Stimulated activated CD4-positive, alpha-beta T cell treated with anti-CD3 and anti-CD28 coated beads, Interleukin-15, amount 100 ng/mL, for 1 hour (primary cell): ENCODE data around the gene LNP1.
A peak's percentile ranks its signal among the peaks of the same experiment; 100 is the strongest.
"Not testable (repeated sequence)": the region's sequence is repeated elsewhere in the genome, so short reads cannot be mapped to it uniquely, and the experiment has no call there.

Source experiments
- DNase-seq, 2 donors: peaks; one replicate each; pipeline ENCODE4 v3.0.0-alpha.2; 2020; ENCODE audit warnings: low read depth in 1 of 2, low spot score in 1 of 2

LNP1 gene

DNA sequence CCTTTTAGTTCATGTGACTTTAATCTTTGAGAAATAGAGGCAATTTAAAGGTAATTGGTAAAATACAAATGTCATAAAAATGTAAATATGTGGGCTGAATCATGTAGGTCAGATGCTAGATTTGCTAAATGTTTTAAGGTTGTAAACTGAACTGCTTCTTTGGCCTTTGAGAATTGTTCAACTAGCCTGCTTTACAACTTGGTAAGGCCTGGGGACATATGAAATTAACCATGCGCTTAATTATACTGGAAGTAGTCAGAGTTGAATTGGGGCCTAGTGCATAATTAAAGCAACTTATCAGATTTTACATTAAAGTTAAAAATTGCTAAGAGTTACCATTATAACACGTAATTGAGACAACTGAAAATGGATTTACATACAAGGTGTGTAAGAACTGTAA, 70.1 kb downstream of the LNP1 start:
- no peak for DNase-seq

GRCh38 chr3:100477851-100478360, 76.6 kb downstream of the LNP1 start:
- not testable (repeated sequence) for DNase-seq

DNA sequence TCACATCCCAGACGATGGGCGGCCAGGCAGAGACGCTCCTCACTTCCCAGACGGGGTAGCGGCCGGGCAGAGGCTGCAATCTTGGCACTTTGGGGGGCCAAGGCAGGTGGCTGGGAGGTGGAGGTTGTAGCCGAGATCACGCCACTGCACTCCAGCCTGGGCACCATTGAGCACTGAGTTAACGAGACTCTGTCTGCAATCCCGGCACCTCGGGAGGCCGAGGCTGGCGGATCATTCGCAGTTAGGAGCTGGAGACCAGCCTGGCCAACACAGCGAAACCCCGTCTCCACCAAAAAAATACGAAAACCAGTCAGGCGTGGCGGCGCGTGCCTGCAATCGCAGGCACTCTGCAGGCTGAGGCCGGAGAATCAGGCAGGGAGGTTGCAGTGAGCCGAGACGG, 77.2 kb downstream of the LNP1 start:
- not testable (repeated sequence) for DNase-seq

DNA sequence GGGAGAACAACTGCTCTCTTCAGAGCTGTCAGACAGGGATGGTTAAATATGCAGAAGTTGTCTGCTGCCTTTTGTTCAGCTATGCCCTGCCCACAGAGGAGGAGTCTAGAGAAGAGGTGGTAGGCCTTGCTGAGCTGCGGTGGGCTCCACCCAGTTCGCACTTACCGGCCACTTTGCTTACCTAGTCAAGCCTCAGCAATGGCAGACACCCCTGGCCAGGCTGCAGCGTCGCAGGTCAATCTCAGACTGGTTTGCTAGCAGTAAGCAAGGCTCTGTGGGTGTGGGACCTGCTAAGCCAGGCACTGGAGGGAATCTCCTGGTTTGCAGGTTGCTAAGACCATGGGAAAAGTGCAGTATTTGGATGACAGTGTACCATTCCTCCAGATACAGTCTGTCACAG, 78.7 kb downstream of the LNP1 start:
- DNase-seq = no peak

GRCh38 chr3:100482176-100482575, 80.8 kb downstream of the LNP1 start:
- no peak for DNase-seq

DNA sequence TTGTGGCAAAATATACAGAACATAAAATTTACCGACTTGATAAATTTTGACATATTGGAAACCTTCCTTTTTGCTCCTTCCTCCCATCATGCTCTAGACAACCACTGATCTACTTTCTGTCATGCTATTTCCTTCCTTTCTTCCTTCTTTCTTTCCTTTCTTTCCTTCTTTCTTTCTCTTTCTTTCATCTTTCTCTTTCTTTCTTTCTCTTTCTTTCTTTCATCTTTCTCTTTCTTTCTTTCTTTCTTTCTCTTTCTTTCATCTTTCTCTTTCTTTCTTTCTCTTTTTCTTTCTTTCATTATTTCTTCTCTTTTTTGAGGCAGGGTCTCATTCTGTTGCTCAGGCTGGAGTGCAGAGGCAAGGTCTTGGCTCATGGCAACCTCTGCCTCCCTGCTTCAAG, 82.2 kb downstream of the LNP1 start:
- no peak for DNase-seq

DNA sequence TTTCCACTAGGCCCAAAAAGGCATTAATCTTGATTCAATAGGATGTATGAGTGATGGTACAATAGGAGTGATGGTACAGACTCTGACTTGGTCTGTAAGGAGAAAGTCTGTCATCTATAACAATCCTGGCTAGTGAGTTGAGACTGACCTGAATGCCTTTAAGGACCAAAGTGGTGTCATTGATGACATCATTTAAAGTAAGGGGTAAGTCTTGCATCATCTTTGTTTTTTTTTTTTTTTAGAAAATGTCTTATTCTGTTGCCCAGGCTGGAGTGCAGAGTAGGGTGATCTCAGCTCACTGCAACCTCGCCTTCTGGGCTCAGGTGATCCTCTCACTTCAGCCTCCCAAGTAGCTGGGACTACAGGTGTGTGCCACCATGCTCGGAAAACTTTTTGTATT, 85.5 kb downstream of the LNP1 start:
- DNase-seq = no peak

DNA sequence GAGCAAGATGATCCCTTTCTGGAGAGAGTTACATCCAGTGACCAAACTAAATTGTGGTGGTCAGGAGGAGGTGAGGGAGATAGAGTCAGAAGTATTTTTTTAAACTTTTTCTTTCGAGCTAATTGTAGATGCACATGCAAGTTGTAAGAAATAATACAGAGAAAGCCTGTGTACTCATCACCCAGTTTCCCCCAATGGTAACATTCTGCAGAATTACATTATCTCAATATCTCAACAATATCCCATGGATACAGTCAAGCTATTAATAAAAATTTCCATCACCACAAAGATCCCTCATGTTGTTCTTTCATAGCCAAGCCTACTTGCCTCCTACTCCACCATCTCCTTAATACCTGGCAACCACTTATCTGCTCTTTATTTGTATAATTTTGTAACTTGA, 87.8 kb downstream of the LNP1 start:
- DNase-seq = no peak

DNA sequence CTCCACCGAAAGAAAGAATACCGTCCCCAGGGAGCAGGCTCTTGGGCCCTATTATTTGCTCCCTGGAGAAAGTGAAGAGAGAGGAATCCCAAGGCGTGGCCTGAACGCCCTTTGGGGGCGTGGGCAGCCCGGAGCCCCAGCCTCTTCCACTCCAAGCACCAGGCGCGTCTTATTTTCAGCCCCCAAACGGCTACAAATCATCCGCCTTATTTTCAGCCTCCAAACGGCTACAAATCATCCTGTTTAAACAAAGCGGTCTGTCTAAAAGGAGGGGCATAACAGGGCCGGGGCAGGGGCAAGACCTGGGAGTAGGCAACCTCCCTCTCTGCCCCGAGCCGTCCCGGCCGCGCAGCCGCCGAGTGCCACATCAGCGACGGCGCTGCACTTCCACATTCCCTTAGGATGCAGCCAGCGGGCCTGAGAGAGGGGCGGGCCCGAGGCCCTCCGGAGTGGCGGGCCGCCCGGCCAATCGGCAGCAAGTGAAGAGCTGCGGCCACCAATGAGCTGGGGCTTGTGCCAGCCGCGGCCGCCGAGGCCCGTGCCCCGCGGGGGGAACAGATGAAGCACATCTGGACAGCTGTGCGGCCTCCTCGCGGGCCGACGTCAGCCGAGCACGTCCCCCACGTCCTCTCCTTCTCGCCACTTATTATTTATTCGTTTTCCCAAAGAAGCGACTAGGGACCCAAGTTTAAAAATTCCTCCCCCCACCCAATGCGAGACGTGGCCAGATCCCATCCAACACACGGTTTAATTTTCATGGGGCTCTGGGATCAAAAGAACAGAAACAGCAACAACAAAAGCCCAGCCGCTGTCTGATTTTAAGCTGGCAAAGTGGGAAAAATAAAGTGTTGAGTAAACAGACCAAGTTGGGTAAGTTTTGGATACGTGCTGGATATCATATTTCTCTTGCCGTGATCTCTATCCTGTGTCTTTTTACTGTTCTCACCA, 91.0 kb downstream of the LNP1 start, which contains the start of gene TMEM45A:
TMEM45A (plus strand) TSS at position 561 of the 948 bp plus-strand sequence. CDS start 62,593 bp downstream, outside the sequence.
- DNase-seq = peak; percentile 6 to 76

- DNase-seq = no peak
Observed at GRCh38 chr3:100496711-100497261, 95.4 kb downstream of the LNP1 start.

GRCh38 chr3:100499651-100500050, 98.3 kb downstream of the LNP1 start:
- DNase-seq = no peak

DNA sequence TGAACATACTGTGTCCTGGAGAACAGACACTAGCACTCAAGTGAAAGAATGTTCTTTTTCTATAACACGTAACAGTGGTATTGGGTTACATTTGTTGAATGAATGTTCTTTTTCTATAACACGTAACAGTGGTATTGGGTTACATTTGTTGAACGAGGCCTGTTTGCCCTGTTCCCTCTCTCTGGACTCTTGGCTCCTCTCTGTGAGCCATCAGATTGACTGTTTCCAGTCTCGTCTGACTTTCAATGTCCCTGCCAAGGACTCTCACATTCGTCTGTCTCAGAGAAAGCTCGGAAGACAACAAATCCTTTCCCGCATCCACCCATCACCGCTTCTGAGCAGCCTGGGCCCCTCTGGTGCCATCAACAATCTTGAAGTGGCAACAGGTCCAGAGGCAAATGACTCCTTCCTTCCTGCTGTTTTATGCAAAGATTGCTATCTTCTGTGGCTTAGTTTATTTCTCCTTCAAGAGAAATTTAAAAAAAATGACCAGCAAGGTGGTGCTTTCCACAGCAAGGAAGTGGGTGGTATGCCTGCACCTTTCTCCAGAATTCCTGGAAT, 99.1 kb downstream of the LNP1 start:
- DNase-seq = no peak

GRCh38 chr3:100503448-100503847, 102.1 kb downstream of the LNP1 start:
- no peak for DNase-seq
